K562 (cell line): Measurements from ENCODE around the gene CLSTN2. TPM values are rescaled to one million over a fixed set of nuclear protein-coding genes. Genes with fewer than 3 reads are reported as not detected.

Source experiments
- ATAC-seq: fragments of 200-7000 bp; cut with Tn5 transposase; 3 replicates; pipeline ENCODE4 v1.9.1; 2020; ENCODE audit warnings: moderate library complexity
- BruUV-seq: library from RNA; stranded (reverse); fragments of 400-500 nt; replicated peaks from 2 replicates; lab custom pipeline; 2021; lab: Mats Ljungman, UMichigan
- CTCF ChIA-PET: fragments of 300-600 bp; formaldehyde crosslinking; extraction: SDS; loops from one replicate; lab custom pipeline; 2021; ENCODE audit warnings: low intra/inter-chr PET ratio; lab: Yijun Ruan, JAX
- POLR2A ChIA-PET: fragments of 300-600, 350-650 bp; sonication (Branson Sonifier 250); formaldehyde crosslinking; extraction: SDS; loops from one replicate; lab custom pipeline; 2021; ENCODE audit warnings: antibody characterized with exemption, inconsistent platforms; lab: Yijun Ruan, JAX
- DNase-seq, 4 experiments: peaks; one replicate each; pipeline versions ENCODE4 v3.0.0 to v3.0.0-alpha.2; 2011 to 2018; ENCODE audit warnings: low spot score in 3 of 4, mixed read lengths in 3 of 4; ENCODE audit errors: extremely low read depth in 1 of 4
- FAIRE-seq: peaks from 2 replicates; lab custom pipeline; 2011; peaks lifted over from hg19 to GRCh38; lab: Jason Lieb, UNC
- H2AFZ ChIP-seq: 2 replicates; pipeline ENCODE4 v1.6.0; 2011; ENCODE audit warnings: low read depth, low read length, control low read depth, inconsistent platforms
- H3K27ac ChIP-seq: fragments of 200-600 bp; 3 replicates; pipeline ENCODE4 v1.8.0; 2011; ENCODE audit warnings: low read depth, mild to moderate bottlenecking, control low read depth, inconsistent platforms, low read length, moderate library complexity, mixed read lengths; ENCODE audit errors: extremely low read depth
- H3K27me3 ChIP-seq, 2 experiments: fragments of 300-600 bp in 1 of 2; 2 replicates in 1 of 2; 3 replicates in 1 of 2; pipeline versions ENCODE4 v1.6.0 to v1.8.0; 2011; ENCODE audit warnings: inconsistent platforms in 2 of 2, low read length in 2 of 2, mild to moderate bottlenecking in 1 of 2, mixed read lengths in 1 of 2, moderate library complexity in 1 of 2; ENCODE audit not compliant: control insufficient read depth in 2 of 2, insufficient read depth in 2 of 2
- H3K36me3 ChIP-seq: fragments of 300-600 bp; 3 replicates; pipeline ENCODE4 v1.8.0; 2011; ENCODE audit warnings: mild to moderate bottlenecking, low read length, inconsistent platforms; ENCODE audit not compliant: control insufficient read depth, insufficient read depth
- H3K4me1 ChIP-seq, 2 experiments: fragments of 200-600 bp in 1 of 2; replicated peaks in 1 of 2; 2 replicates in 1 of 2; 3 replicates in 1 of 2; pipeline versions ENCODE4 v1.5.1 to v1.8.0; 2011; ENCODE audit warnings: inconsistent platforms in 2 of 2, low read length in 2 of 2, mild to moderate bottlenecking in 1 of 2, mixed read lengths in 1 of 2, moderate library complexity in 1 of 2; ENCODE audit not compliant: control insufficient read depth in 2 of 2, insufficient read depth in 2 of 2
- H3K4me2 ChIP-seq: 2 replicates; pipeline ENCODE4 v1.6.1; 2011; ENCODE audit warnings: low read length, control low read depth, inconsistent platforms, mixed read lengths; ENCODE audit not compliant: insufficient read depth
- H3K4me3 ChIP-seq: fragments of 200-600 bp; sonication (generic), shearing (Covaris generic); 2 replicates; pipeline ENCODE4 v1.5.1; 2016; ENCODE audit warnings: control low read depth, inconsistent platforms
- H3K79me2 ChIP-seq: fragments of 200-600 bp; 3 replicates; pipeline ENCODE4 v1.8.0; 2011; ENCODE audit warnings: low read length, inconsistent platforms; ENCODE audit not compliant: control insufficient read depth, insufficient read depth
- H3K9ac ChIP-seq, 2 experiments: 2 replicates each; pipeline versions ENCODE4 v1.6.0 to v1.6.1; 2011; ENCODE audit warnings: low read depth in 2 of 2, low read length in 2 of 2, control low read depth in 1 of 2, inconsistent platforms in 1 of 2, mild to moderate bottlenecking in 1 of 2, mixed read lengths in 1 of 2; ENCODE audit not compliant: insufficient read depth in 1 of 2
- H3K9me1 ChIP-seq: one replicate; pipeline ENCODE4 v1.6.0; 2011; ENCODE audit warnings: inconsistent platforms, mild to moderate bottlenecking, low read length, moderate library complexity; ENCODE audit not compliant: control insufficient read depth, insufficient read depth
- H3K9me3 ChIP-seq: replicated peaks from 2 replicates; pipeline ENCODE4 v1.5.1; 2011; ENCODE audit warnings: low read depth, low read length, inconsistent platforms; ENCODE audit not compliant: control insufficient read depth, insufficient read depth
- H4K20me1 ChIP-seq: replicated peaks from 2 replicates; pipeline ENCODE4 v1.6.1; 2011; ENCODE audit warnings: low read length, inconsistent platforms, mixed read lengths; ENCODE audit not compliant: control insufficient read depth, insufficient read depth
- CBX5 ChIP-seq: IDR thresholded peaks from 2 replicates; pipeline ENCODE4 v1.6.1; 2014; ENCODE audit warnings: low read depth, borderline replicate concordance
- CTCF ChIP-seq, 3 experiments: IDR thresholded peaks in 2 of 3; conservative IDR thresholded peaks in 1 of 3; 2 replicates each; pipeline ENCODE4 v1.5.1; 2011 to 2012; ENCODE audit warnings: low read length in 3 of 3, mild to moderate bottlenecking in 3 of 3, control low read depth in 2 of 3, improper control_type of control experiment in 1 of 3, inconsistent platforms in 1 of 3, low read depth in 1 of 3, mixed read lengths in 1 of 3, moderate library complexity in 1 of 3; ENCODE audit not compliant: insufficient read depth in 2 of 3
- HDAC3 ChIP-seq: fragments of 450-650 bp; IDR thresholded peaks from 2 replicates; pipeline ENCODE4 v1.6.1; 2018; ENCODE audit warnings: borderline replicate concordance, mild to moderate bottlenecking, moderate library complexity; ENCODE audit not compliant: partially characterized antibody
- JUN ChIP-seq, 2 experiments: sonication (generic) in 1 of 2; formaldehyde crosslinking in 1 of 2; IDR thresholded peaks; 2 replicates each; pipeline versions ENCODE4 v1.6.1 to v1.8.0; 2012 to 2022; ENCODE audit warnings: borderline replicate concordance in 2 of 2, mild to moderate bottlenecking in 2 of 2, improper control_type of control experiment in 1 of 2, low read depth in 1 of 2, low read length in 1 of 2, missing genetic modification reagents in 1 of 2
- SMAD3 ChIP-seq: fragments of 450-650 bp; formaldehyde crosslinking; conservative IDR thresholded peaks from 2 replicates; pipeline ENCODE4 v1.4.0; 2020; ENCODE audit warnings: mild to moderate bottlenecking
- ZNF280A ChIP-seq: fragments of 450-650 bp; IDR thresholded peaks from 2 replicates; pipeline ENCODE4 v1.6.1; 2018; ENCODE audit warnings: mild to moderate bottlenecking, low read depth; ENCODE audit not compliant: partially characterized antibody
- ZZZ3 ChIP-seq: fragments of 450-650 bp; IDR thresholded peaks from 2 replicates; pipeline ENCODE4 v1.6.1; 2016; ENCODE audit warnings: antibody characterized with exemption, mild to moderate bottlenecking, moderate library complexity
- WGBS: fragments of 100-300 bp; shearing (Covaris generic); methylation state at CpG from one replicate; pipeline ENCODE4 v1.1.6; 2016; ENCODE audit warnings: low coverage, mixed read lengths; ENCODE audit not compliant: insufficient coverage; ENCODE audit errors: missing lambda C conversion rate; 5-methylcytosine and 5-hydroxymethylcytosine counted together
- in situ Hi-C: fragments of 300-500 bp; cut with MboI; formaldehyde crosslinking; loops from 4 replicates; pipeline ENCODE4 v1.15.0; 2018; ENCODE audit warnings: inconsistent platforms, mixed read lengths
- intact Hi-C: fragments of 100-400 bp; cut with micrococcal nuclease; formaldehyde crosslinking; loops from 2 replicates; pipeline ENCODE4 v1.14.2; 2022
- polyA plus RNA-seq, 8 experiments: library from polyadenylated mRNA; depleted of rRNA in 4 of 8; stranded (reverse) in 5 of 8; unstranded in 3 of 8; fragments of >200 nt; fragmentation: Nextera tagmentation in 2 of 8; fragmentation: Illumina TruSeq in 1 of 8; extraction: Ambion mirVana in 2 of 8; extraction: Trizol in 1 of 8; gene quantifications; 2 replicates each; pipeline versions ENCODE4 v1.2.1 to v1.2.3, GENCODE V29; 2011 to 2014; ENCODE audit warnings: inconsistent platforms in 1 of 8, missing spikeins in 1 of 8
- total RNA-seq, 7 experiments: library from RNA; depleted of rRNA in 6 of 7; stranded (reverse); fragments of >200 nt in 6 of 7; fragmentation: Illumina TruSeq in 2 of 7; extraction: Trizol in 2 of 7; gene quantifications; 2 replicates each; pipeline versions ENCODE4 v1.2.1 to v1.2.3, GENCODE V29; 2011 to 2021; ENCODE audit warnings: low replicate concordance in 1 of 7

The CLSTN2 gene
- total and polyA plus RNA-seq, 9 of the 15 experiments (the other 6 are each of a cell fraction or from before 2014, with no cell fraction given), result 0.02 to 0.04 (median 0.04) TPM; not detected in 6

- DNase-seq (no peak), FAIRE-seq (no peak), ATAC-seq (no peak)
- Histone ChIP-seq H3K9me3 (no peaks in the 10 kb centered on the region), H3K79me2 (no peaks in the 10 kb centered on the region), H3K9ac (no peak overlapping the region), H3K27ac (no peak overlapping the region), H3K4me1 (no peaks in the 10 kb centered on the region), H3K4me2 (no peak overlapping the region), H3K36me3 (no peaks in the 10 kb centered on the region), H3K4me3 (no peak overlapping the region), H2AFZ (no peak overlapping the region), H4K20me1 (no peaks in the 10 kb centered on the region), H3K27me3 (no peaks in the 10 kb centered on the region), H3K9me1 (no peaks in the 10 kb centered on the region)
- BruUV-seq, result no TSS peak
- no peak for TF ChIP-seq ZNF280A
- no peak for TF ChIP-seq CBX5
- TF ChIP-seq JUN (IDR thresholded peaks at IDR 0.05; ENCODE audit: borderline replicate concordance, low read depth, low read length), result no peak
- TF ChIP-seq JUN (CRISPR knock-in tag; IDR thresholded peaks at IDR 0.05; ENCODE audit: borderline replicate concordance), result no peak
- no peak for TF ChIP-seq SMAD3 (CRISPR knock-in tag)
- no peak for TF ChIP-seq ZZZ3
- TF ChIP-seq CTCF (IDR thresholded peaks at IDR 0.05 in 2 of 3, conservative IDR thresholded peaks at IDR 0.05 in 1 of 3; ENCODE audit: insufficient read depth in 2 of 3, low read depth in 1 of 3, low read length in 3 of 3), result no peak
- TF ChIP-seq HDAC3, result no peak
- CTCF ChIA-PET, result no interaction called here
- POLR2A ChIA-PET, result no interaction called here
- in situ Hi-C loops, result no loop called here
- WGBS, result 3% methylated on average over 9 of the region's 10 CpGs
- intact Hi-C loops, result no loop called here
Measured at GRCh38 chr3:139917226-139917785, 17.7 kb upstream of the CLSTN2 start.
